Ramos (cell line): ENCODE results near the gene SH3BP5.

Source experiments
- in situ Hi-C: fragments of 300-500 bp; cut with MboI; formaldehyde crosslinking; loops from one replicate; pipeline ENCODE4 v1.14.3; 2022; ENCODE audit warnings: low sequenced_read_pairs; ENCODE audit not compliant: unreplicated experiment

SH3BP5 gene

DNA sequence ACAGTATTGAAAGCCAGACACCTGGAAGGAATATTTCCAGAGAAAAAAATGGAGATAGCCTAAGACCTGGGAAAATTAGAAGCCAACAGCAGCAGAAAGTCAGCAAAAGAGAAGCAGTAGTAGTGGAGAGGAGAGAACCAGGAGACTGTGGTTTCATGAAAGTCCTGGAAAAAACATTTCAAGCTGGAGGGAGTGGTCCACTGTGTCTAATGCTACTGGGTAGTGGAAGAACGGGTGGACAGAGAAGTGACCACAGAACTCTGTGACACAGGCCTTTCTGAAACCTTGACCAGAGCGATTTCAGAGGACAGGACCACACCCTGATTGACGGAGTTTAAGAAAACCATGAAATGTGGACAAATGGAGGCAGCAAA is 15.3 kb upstream of the SH3BP5 start:
- in situ Hi-C loops: no loop called here

DNA sequence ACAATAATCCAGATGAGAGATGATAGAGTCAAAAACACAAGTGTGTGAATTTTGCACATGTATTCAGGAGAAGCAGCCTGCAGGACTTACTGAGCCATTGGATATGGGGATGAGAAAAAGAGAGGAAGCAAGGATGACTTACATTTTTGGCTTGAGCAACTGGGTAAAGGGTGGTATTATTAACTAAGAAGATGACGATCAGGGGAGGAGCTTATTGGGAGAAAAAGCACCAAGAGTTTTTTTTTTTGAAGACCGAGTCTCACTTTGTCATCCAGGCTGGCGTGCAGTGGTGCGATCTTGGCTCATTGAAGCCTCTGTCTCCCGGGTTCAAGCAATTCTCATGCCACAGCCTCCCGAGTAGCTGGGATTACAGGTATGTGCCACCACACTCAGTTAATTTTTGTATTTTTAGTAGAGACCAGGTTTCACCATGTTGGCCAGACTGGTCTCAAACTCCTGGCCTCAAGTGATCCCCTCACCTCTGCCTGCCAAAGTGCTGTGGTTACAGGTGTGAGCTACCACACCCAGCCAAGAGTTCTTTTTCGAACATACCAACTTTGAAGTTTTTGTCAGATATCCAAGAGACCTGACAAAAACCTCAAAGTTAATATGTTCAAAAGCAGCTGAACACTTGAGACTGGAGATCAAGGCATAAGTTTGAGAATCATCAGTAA is 14.8 kb upstream of the SH3BP5 start:
- in situ Hi-C loops: no loop called here

- in situ Hi-C loops: no loop called here
Observed at GRCh38 chr3:15346516-15346915, 14.1 kb upstream of the SH3BP5 start.

DNA sequence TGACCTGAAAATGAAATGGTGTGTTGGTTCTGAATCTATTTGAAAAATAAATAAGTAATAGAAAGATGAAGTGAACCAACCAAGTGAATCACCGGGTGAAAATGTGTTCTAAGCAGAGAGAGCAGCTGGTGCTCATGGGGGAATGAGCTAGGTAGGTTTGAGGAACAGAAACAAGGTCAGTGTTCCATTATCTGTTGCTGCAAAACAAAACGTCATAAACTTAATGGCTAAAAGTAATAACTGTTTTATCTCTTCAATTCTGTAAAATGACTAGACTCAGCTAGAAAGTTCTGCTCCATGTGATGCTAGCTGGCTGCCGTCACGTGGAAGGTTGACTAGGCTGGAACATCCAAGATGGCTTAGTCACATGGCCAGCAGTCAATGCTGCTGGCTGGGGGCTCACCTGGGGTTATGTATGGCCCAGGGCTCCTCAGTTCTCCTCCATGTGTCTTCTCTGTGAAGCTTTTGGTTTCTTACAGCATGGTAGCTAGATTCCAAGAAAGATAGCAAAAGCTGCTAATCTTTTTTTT is 13.3 kb upstream of the SH3BP5 start:
- in situ Hi-C loops: no loop called here

DNA sequence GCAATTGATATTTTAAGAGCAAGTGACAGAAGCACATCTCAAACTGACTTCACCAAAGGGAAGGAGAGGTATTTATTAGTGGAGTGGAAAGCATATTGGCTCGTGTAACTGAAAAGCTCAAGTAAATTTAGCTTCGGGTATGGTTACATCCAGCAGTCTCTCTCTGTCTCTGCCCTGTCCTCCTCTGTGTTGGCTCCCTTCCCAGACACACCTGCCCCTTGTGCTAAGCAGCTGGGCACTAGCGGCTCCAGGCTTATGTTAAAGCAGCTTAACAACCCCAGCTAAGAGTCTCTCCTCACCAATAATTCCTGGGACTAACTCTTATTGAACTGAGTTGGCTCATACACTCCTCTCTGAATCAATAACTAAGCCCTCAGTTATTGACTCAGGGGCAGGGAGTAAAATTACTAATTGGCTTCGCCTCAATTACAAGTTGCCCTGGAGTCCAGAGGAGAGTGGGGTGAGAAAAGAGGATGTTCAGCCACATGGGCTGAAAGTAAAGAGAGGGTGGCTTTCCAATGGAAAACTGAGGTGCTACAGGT is 12.8 kb upstream of the SH3BP5 start:
- in situ Hi-C loops: no loop called here

DNA sequence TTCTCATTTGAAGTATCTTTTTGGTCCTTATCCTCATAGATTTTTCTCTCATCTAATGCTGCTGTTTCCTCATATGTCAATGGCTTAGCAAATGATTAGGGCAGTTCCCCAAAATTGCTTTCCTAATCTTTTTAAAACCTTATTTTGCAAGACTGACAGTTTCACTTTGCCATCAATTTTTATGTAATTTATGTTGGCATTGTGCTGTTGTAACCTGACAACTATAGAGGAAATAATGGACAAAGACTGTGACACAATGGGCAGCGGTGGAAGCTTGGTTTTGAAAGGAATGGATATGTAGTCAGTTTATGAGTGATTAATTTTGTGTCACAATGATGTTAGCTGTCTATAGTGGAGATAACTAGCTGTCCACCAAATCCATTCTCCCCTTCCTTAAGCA is 10.6 kb upstream of the SH3BP5 start:
- in situ Hi-C loops: no loop called here

GRCh38 chr3:15342246-15342645 is 9.9 kb upstream of the SH3BP5 start:
- in situ Hi-C loops: no loop called here

DNA sequence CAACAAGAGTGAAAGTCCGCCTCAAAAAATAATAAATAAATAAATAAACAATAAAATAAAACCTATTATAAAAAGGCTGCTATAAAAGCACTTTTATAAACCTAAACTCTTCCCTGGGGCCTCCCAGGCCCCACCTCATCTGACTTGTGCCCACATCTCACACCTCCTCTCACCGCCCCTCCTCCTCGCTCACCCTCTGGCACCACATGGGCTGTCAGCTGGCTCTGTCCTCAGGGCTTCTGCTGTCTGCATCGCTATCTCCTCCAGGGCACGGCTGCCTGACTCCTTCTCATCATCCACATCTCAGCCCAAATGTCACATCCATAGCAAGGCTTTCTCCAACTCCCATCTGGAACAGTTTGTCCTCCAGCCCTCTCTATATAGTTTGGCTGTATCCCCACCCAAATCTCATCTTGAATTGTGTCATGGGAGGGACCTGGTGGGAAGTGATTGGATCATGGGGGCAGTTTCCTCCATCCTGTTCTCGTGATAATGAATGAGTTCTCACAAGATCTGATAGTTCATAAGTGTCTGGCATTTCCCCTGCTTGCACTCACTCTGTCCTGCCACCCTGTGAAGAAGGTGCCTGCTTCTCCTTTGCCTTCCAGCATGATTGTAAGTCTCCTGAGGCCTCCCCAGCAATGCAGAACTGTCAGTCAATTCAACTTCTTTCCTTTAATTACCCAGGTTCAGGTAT is 8.8 kb upstream of the SH3BP5 start:
- in situ Hi-C loops: no loop called here

GRCh38 chr3:15339786-15340215 is 7.4 kb upstream of the SH3BP5 start:
- in situ Hi-C loops: no loop called here

GRCh38 chr3:15339001-15339400 is 6.6 kb upstream of the SH3BP5 start:
- in situ Hi-C loops: no loop called here

DNA sequence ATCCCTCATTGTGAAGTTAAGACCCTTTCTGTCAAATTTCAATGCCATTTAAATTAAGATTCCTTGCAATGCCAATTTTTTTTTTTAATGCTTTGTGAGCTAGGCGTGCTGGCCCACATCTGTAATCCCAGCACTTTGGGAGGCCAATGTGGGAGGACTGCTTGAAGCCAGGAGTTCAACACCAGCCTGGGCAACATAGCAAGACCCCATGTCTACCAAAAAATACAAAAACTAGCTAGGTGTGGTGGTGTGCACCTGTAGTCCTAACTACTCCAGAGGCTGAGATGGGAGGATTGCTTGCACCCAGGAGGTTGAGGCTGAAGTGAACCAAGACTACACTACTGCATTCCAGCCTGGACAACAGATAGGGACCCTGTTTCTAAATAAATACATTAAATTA is 5.6 kb upstream of the SH3BP5 start:
- in situ Hi-C loops: no loop called here

- in situ Hi-C loops: no loop called here
Observed at GRCh38 chr3:15336057-15336456, 3.7 kb upstream of the SH3BP5 start.

GRCh38 chr3:15333956-15334263 is 1.5 kb upstream of the SH3BP5 start:
- in situ Hi-C loops: no loop called here

GRCh38 chr3:15333099-15333955 is 941 bp upstream of the SH3BP5 start:
- in situ Hi-C loops: no loop called here

DNA sequence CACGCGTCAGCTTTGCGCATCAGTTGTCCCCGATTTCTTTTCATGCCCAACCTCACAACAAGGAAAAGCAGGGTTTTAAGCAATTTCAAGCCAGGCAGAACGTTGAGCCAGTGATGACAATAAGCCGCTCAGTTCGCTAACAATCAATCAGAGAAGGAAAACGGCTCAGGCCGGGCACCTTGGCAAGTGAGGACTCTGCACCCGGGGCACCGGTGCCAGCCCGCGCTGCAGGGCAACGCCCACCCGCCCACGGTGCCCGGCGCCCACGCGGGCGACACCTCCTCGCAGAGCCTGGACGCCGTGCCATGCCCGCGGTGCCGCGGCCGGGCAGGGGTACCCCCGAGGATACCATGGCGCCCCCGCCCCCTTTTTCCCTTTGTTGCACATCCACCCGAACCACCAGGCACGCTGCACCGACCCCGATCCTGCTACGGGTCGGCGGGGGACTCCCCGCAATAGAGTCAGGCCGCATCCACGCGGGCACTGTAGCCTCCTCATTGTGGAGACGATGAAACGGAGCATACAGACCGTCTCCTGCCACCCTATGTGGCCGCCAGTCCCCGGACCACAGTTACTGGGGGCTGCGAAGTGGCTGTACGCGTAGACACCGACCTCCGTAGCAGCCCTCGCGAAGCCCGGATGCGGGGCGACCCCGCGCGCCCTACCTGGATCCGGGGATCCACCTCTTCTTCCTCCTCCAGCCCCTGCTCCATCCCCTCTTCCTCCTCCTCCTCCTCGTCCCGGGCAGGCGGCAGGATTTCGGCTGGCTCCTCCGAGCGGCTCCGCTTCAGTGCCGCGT is 581 bp downstream of the SH3BP5 start:
- in situ Hi-C loops: no loop called here

- in situ Hi-C loops: no loop called here
Observed at GRCh38 chr3:15331072-15331605, 1.2 kb downstream of the SH3BP5 start.

DNA sequence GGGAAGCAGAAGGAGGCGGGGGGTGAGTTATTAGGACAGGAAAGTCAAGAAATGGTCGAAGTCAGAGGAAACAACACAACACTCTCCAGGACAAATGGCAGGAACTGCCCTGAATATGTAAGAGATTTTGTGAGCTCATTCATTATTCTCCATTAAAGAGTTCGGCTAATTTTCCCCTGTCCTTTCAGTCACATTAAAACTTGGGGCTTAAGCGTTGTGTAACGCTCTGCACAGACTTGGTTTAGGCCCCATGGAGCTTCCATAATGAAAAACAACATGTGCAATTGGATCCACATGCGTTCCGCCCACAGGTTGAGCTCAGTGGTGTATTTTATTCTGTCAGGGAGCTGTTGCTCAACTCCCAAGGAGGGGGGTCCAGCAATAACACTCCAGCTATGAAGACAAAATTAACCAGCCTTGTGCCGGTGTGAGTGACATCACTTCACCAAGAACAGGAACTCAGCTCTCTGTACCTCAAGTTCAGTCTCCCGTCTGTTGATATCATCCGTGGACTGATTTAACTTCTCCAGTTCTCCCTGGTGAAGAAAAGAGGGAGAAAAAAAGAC is 2.3 kb downstream of the SH3BP5 start:
- in situ Hi-C loops: no loop called here

- in situ Hi-C loops: no loop called here
Observed at GRCh38 chr3:15329046-15330005, 3.1 kb downstream of the SH3BP5 start.
